K562 (cell line): ENCODE measurements around the gene HMGB1.

Source experiments
- CTCF ChIP-seq, 3 experiments: IDR thresholded peaks in 2 of 3; conservative IDR thresholded peaks in 1 of 3; 2 replicates each; pipeline ENCODE4 v1.5.1; 2011 to 2012; ENCODE audit warnings: low read length in 3 of 3, mild to moderate bottlenecking in 3 of 3, control low read depth in 2 of 3, improper control_type of control experiment in 1 of 3, inconsistent platforms in 1 of 3, low read depth in 1 of 3, mixed read lengths in 1 of 3, moderate library complexity in 1 of 3; ENCODE audit not compliant: insufficient read depth in 2 of 3
- RBM14 ChIP-seq: fragments of 200-400 bp; formaldehyde crosslinking; IDR thresholded peaks from 2 replicates; pipeline ENCODE4 v1.6.1; 2018; ENCODE audit warnings: low read depth, mild to moderate bottlenecking, low read length, moderate library complexity, borderline replicate concordance; ENCODE audit not compliant: insufficient read depth
- ZBTB8A ChIP-seq: fragments of 450-650 bp; IDR thresholded peaks from 2 replicates; pipeline ENCODE4 v1.6.1; 2018; ENCODE audit warnings: mild to moderate bottlenecking, moderate library complexity; ENCODE audit not compliant: partially characterized antibody

- TF ChIP-seq ZBTB8A (no peak), CTCF (IDR thresholded peaks at IDR 0.05 in 2 of 3, conservative IDR thresholded peaks at IDR 0.05 in 1 of 3; ENCODE audit: insufficient read depth in 2 of 3, low read depth in 1 of 3, low read length in 3 of 3) (no peak), RBM14 (no peak)
These were observed 20.7 kb upstream of the HMGB1 start for GRCh38 chr13:30486230-30487074.
